ENCODE results near the gene PLCB4.

Gene PLCB4

GRCh38 chr20:9281803-9282202 is 212.9 kb downstream of the PLCB4 start:
- no peak for DNase-seq

GRCh38 chr20:9285617-9286016 is 216.7 kb downstream of the PLCB4 start:
- DNase-seq: no peak

GRCh38 chr20:9286501-9287461 is 217.9 kb downstream of the PLCB4 start:
- DNase-seq: no peak

GRCh38 chr20:9287826-9288225 is 218.9 kb downstream of the PLCB4 start:
- no peak for DNase-seq

GRCh38 chr20:9290331-9290730 is 221.4 kb downstream of the PLCB4 start:
- no peak for DNase-seq

- DNase-seq: no peak
Measured at GRCh38 chr20:9293145-9293544, 224.3 kb downstream of the PLCB4 start.

- DNase-seq: no peak
Measured at GRCh38 chr20:9294041-9294440, 225.2 kb downstream of the PLCB4 start.

- no peak for DNase-seq
Measured at GRCh38 chr20:9298906-9299305, 230.0 kb downstream of the PLCB4 start.

GRCh38 chr20:9300080-9300479 is 231.2 kb downstream of the PLCB4 start:
- DNase-seq: no peak

GRCh38 chr20:9300534-9300933 is 231.6 kb downstream of the PLCB4 start:
- DNase-seq: no peak

GRCh38 chr20:9301129-9302090 is 232.5 kb downstream of the PLCB4 start:
- no peak for DNase-seq

GRCh38 chr20:9302091-9302462 is 233.2 kb downstream of the PLCB4 start:
- no peak for DNase-seq

- no peak for DNase-seq
Measured at GRCh38 chr20:9306521-9306920, 237.6 kb downstream of the PLCB4 start.

- DNase-seq: no peak
Measured at GRCh38 chr20:9308056-9308455, 239.2 kb downstream of the PLCB4 start.

GRCh38 chr20:9311132-9311531 is 242.2 kb downstream of the PLCB4 start:
- DNase-seq: no peak

GRCh38 chr20:9319687-9320384 is 250.9 kb downstream of the PLCB4 start:
- DNase-seq: peak; percentile 73

- peak; percentile 9 for DNase-seq
Measured at GRCh38 chr20:9321007-9321406, 252.1 kb downstream of the PLCB4 start.

- DNase-seq: no peak
Measured at GRCh38 chr20:9322661-9323060, 253.8 kb downstream of the PLCB4 start.

GRCh38 chr20:9323622-9324021 is 254.7 kb downstream of the PLCB4 start:
- peak; percentile 38 for DNase-seq

GRCh38 chr20:9329355-9330101 is 260.6 kb downstream of the PLCB4 start:
- no peak for DNase-seq

- no peak for DNase-seq
Measured at GRCh38 chr20:9330151-9330550, 261.3 kb downstream of the PLCB4 start.

All from hematopoietic multipotent progenitor cell treated with erythropoietin and hydrocortisone succinate and interleukin-3 and kit ligand, for 4 days (in vitro differentiated cells).